Mesenchymal stem cell (in vitro differentiated cells and primary cell): Measurements from ENCODE around the gene TTC17.

Source experiments
- DNase-seq: peaks from one replicate; pipeline ENCODE4 v3.0.0-alpha.2; 2013
- H2AFZ ChIP-seq: one replicate; pipeline ENCODE4 v1.6.1; 2013; ENCODE audit warnings: low read depth, mild to moderate bottlenecking, control low read depth, inconsistent platforms, low read length, moderate library complexity
- H2AK5ac ChIP-seq: 2 replicates; pipeline ENCODE4 v1.6.1; 2013; ENCODE audit warnings: low read length, moderate library complexity, mild to moderate bottlenecking, inconsistent platforms; ENCODE audit not compliant: severe bottlenecking
- H2BK120ac ChIP-seq: one replicate; pipeline ENCODE4 v1.6.1; 2013; ENCODE audit warnings: low read depth, mild to moderate bottlenecking, inconsistent platforms, low read length, moderate library complexity
- H2BK12ac ChIP-seq, 2 experiments: one replicate each; pipeline ENCODE4 v1.6.1; 2013; ENCODE audit warnings: inconsistent platforms in 2 of 2, low read length in 2 of 2, mild to moderate bottlenecking in 2 of 2, moderate library complexity in 2 of 2, control low read depth in 1 of 2
- H2BK15ac ChIP-seq: one replicate; pipeline ENCODE4 v1.6.1; 2013; ENCODE audit warnings: mild to moderate bottlenecking, low read depth, inconsistent platforms; ENCODE audit not compliant: poor library complexity, severe bottlenecking
- H2BK5ac ChIP-seq: 2 replicates; pipeline ENCODE4 v1.6.1; 2013; ENCODE audit warnings: low read depth, mild to moderate bottlenecking, low read length, control low read depth, inconsistent platforms; ENCODE audit not compliant: poor library complexity, severe bottlenecking
- H3K14ac ChIP-seq, 2 experiments: one replicate each; pipeline ENCODE4 v1.6.1; 2013; ENCODE audit warnings: inconsistent platforms in 2 of 2, low read length in 2 of 2, control low read depth in 1 of 2, mild to moderate bottlenecking in 1 of 2, moderate library complexity in 1 of 2
- H3K18ac ChIP-seq, 2 experiments: one replicate each; pipeline ENCODE4 v1.6.1; 2013; ENCODE audit warnings: inconsistent platforms in 2 of 2, low read length in 2 of 2, control low read depth in 1 of 2, low read depth in 1 of 2, mild to moderate bottlenecking in 1 of 2
- H3K23ac ChIP-seq, 2 experiments: one replicate each; pipeline ENCODE4 v1.6.1; 2013; ENCODE audit warnings: inconsistent platforms in 2 of 2, low read length in 2 of 2, mild to moderate bottlenecking in 2 of 2, moderate library complexity in 2 of 2, control low read depth in 1 of 2
- H3K27ac ChIP-seq: 2 replicates; pipeline ENCODE4 v1.5.1; 2013; ENCODE audit warnings: mild to moderate bottlenecking, moderate library complexity, low read length, control low read depth, inconsistent platforms; ENCODE audit not compliant: poor library complexity, severe bottlenecking
- H3K27me3 ChIP-seq, 2 experiments: 2 replicates each; pipeline versions ENCODE4 v1.6.1 to v1.7.0; 2013; ENCODE audit warnings: low read length in 2 of 2, mild to moderate bottlenecking in 2 of 2, moderate library complexity in 2 of 2, control low read depth in 1 of 2, inconsistent platforms in 1 of 2; ENCODE audit not compliant: control insufficient read depth in 1 of 2, insufficient read depth in 1 of 2
- H3K36me3 ChIP-seq, 2 experiments: 2 replicates each; pipeline versions ENCODE4 v1.6.1 to v1.7.0; 2013; ENCODE audit warnings: low read length in 2 of 2, control low read depth in 1 of 2, inconsistent platforms in 1 of 2, low read depth in 1 of 2, mild to moderate bottlenecking in 1 of 2; ENCODE audit not compliant: insufficient read depth in 2 of 2, control insufficient read depth in 1 of 2
- H3K4ac ChIP-seq, 2 experiments: one replicate each; pipeline ENCODE4 v1.6.1; 2013; ENCODE audit warnings: inconsistent platforms in 2 of 2, low read length in 2 of 2, mild to moderate bottlenecking in 2 of 2, moderate library complexity in 2 of 2, control low read depth in 1 of 2, low read depth in 1 of 2
- H3K4me1 ChIP-seq: 2 replicates; pipeline ENCODE4 v1.6.1; 2013; ENCODE audit warnings: low read depth, low read length, control low read depth; ENCODE audit not compliant: control insufficient read depth, insufficient read depth
- H3K4me2 ChIP-seq: 2 replicates; pipeline ENCODE4 v1.6.1; 2013; ENCODE audit warnings: low read length, mild to moderate bottlenecking, inconsistent platforms; ENCODE audit not compliant: poor library complexity, severe bottlenecking
- H3K4me3 ChIP-seq, 2 experiments: 2 replicates each; pipeline versions ENCODE4 v1.5.1 to v1.7.0; 2013; ENCODE audit warnings: low read length in 2 of 2, mild to moderate bottlenecking in 2 of 2, control low read depth in 1 of 2, low read depth in 1 of 2; ENCODE audit not compliant: insufficient read depth in 1 of 2
- H3K79me1 ChIP-seq: replicated peaks from 2 replicates; pipeline ENCODE4 v1.6.1; 2013; ENCODE audit warnings: mild to moderate bottlenecking, control low read depth, low read length, inconsistent platforms; ENCODE audit not compliant: poor library complexity, severe bottlenecking
- H3K9ac ChIP-seq: 2 replicates; pipeline ENCODE4 v1.7.0; 2013; ENCODE audit warnings: mild to moderate bottlenecking, low read length, moderate library complexity
- H3K9me3 ChIP-seq: 2 replicates; pipeline ENCODE4 v1.7.0; 2013; ENCODE audit warnings: mild to moderate bottlenecking, low read length; ENCODE audit not compliant: control insufficient read depth
- H4K8ac ChIP-seq: one replicate; pipeline ENCODE4 v1.6.1; 2013; ENCODE audit warnings: inconsistent platforms, mild to moderate bottlenecking, low read length, moderate library complexity
- H4K91ac ChIP-seq: one replicate; pipeline ENCODE4 v1.6.1; 2013; ENCODE audit warnings: mild to moderate bottlenecking, low read length, inconsistent platforms
- WGBS: methylation state at CpG from one replicate; pipeline ENCODE4 v1.1.7; 2013; ENCODE audit warnings: mixed read lengths; 5-methylcytosine and 5-hydroxymethylcytosine counted together

Gene TTC17

DNA sequence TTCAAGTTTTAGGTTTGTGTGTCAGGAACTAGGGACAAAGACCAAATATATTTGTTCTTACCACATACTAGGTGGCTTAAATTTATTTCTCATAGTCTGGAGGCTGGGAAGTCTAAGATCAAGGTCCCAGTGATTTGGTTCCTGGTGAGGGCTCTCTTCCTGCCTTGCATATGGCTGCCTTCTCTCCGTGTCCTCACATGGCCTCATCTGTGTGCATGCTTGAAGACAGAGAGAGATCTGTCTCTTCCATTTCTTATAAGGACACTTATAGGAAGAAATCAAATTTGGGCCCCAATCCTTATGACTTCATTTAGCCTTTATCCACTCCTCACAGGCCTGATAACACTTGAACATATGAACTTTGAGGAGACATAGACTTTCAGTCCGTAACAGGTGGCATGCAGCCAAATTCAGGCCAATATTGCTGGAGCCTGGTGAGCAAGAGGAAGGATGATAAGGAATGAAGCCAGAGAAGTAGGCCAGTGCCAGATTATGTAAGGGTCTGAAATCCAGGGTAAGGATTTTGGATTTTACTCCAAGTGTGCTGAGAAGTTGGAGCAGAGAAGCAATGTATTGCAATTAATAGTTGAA lies 35.1 kb downstream of the TTC17 start:
- Histone ChIP-seq H3K23ac (no peak overlapping the region), H2BK120ac (no peak overlapping the region), H3K4ac (no peak overlapping the region), H3K18ac (no peak overlapping the region), H3K9ac (no peak overlapping the region), H2AK5ac (no peak overlapping the region), H4K8ac (no peak overlapping the region), H3K14ac (no peak overlapping the region), H3K9me3 (no peaks in the 10 kb centered on the region), H2BK15ac (no peak overlapping the region), H3K27ac (no peak overlapping the region), H3K4me1 (no peaks in the 10 kb centered on the region), H3K79me1 (peaks cover 11% of the 10 kb centered on the region), H2BK5ac (no peak overlapping the region), H4K91ac (no peak overlapping the region), H3K27me3 (no peaks in the 10 kb centered on the region), H3K4me2 (no peak overlapping the region), H2BK12ac (no peak overlapping the region), H3K36me3 (peaks cover 15 to 86% of the 10 kb centered on the region in 2 experiments), H2AFZ (no peak overlapping the region), H3K4me3 (no peak overlapping the region)
- WGBS, result 95% methylated on average over 2 of the region's 2 CpGs
- DNase-seq, result no peak

DNA sequence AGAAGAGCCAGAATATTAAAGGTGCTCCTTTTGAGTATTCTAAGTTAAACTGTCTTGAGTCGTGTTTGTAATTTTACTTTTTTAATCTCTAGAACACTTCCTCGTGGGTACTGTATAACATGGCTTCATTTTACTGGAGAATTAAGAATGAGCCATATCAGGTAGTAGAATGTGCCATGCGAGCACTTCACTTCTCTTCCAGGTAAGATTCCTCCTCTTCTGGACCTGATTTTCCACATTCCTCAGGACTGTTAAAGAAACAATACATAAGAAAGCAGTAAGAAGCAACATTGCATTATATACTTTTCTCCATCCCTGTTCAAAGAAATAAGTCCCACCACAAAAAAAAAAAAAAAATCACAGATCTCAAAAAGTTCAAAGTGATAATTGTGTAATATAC lies 37.9 kb downstream of the TTC17 start:
- DNase-seq, result no peak
- Histone ChIP-seq H3K4me1 (peaks cover 3% of the 10 kb centered on the region), H3K27ac (no peak overlapping the region), H3K27me3 (no peaks in the 10 kb centered on the region), H3K23ac (no peak overlapping the region), H4K91ac (no peak overlapping the region), H3K14ac (no peak overlapping the region), H2BK5ac (no peak overlapping the region), H3K36me3 (peaks cover 15 to 92% of the 10 kb centered on the region in 2 experiments), H3K4ac (no peak overlapping the region), H3K4me2 (no peak overlapping the region), H2BK120ac (no peak overlapping the region), H3K4me3 (no peak overlapping the region), H2AK5ac (no peak overlapping the region), H3K79me1 (peaks cover 8% of the 10 kb centered on the region), H2BK12ac (no peak overlapping the region), H3K9me3 (no peaks in the 10 kb centered on the region), H3K9ac (no peak overlapping the region), H2AFZ (no peak overlapping the region), H3K18ac (no peak overlapping the region), H4K8ac (no peak overlapping the region), H2BK15ac (no peak overlapping the region)
- 96% methylated on average over 3 of the region's 3 CpGs for WGBS

DNA sequence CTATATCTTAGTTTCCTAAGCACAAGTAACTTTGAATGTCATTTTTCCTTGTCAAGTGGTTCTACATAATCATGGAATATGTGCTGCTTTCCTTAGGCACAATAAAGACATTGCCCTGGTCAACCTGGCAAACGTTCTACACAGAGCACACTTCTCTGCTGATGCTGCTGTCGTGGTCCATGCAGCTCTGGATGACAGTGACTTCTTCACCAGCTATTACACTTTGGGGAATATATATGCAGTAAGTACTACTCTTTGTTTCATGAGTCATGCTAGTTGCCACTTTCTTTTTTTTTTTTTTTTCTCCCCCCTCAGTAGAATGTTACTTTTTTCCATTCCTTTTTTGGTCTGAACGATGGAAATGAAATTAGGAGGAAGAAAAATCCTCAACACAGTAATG lies 38.5 kb downstream of the TTC17 start:
- Histone ChIP-seq H3K9ac (no peak overlapping the region), H3K4me1 (peaks cover 3% of the 10 kb centered on the region)
- 100% methylated on average over 1 of the region's 3 CpGs for WGBS

GRCh38 chr11:43399983-43400630 lies 41.4 kb downstream of the TTC17 start:
- H3K9me3 ChIP-seq, result no peaks in the 10 kb centered on the region
- H3K79me1 ChIP-seq, result peaks cover 4% of the 10 kb centered on the region
- no peak overlapping the region for H2BK12ac ChIP-seq
- no peaks in the 10 kb centered on the region for H3K27me3 ChIP-seq
- no peak overlapping the region for H3K23ac ChIP-seq
- no peak overlapping the region for H4K8ac ChIP-seq
- H3K14ac ChIP-seq, result no peak overlapping the region
- DNase-seq, result peak; percentile 8
- H2BK5ac ChIP-seq, result no peak overlapping the region
- no peak overlapping the region for H2BK15ac ChIP-seq
- H4K91ac ChIP-seq, result no peak overlapping the region
- peaks cover 3% of the 10 kb centered on the region for H3K4me1 ChIP-seq
- H3K9ac ChIP-seq, result no peak overlapping the region
- H2AFZ ChIP-seq, result no peak overlapping the region
- H3K4ac ChIP-seq, result no peak overlapping the region
- no peak overlapping the region for H3K4me3 ChIP-seq
- no CpG with 5 or more reads among the region's 2 CpGs for WGBS
- H3K4me2 ChIP-seq, result no peak overlapping the region
- no peak overlapping the region for H3K18ac ChIP-seq
- no peak overlapping the region for H2BK120ac ChIP-seq
- no peak overlapping the region for H2AK5ac ChIP-seq
- H3K36me3 ChIP-seq, result peaks cover 8 to 94% of the 10 kb centered on the region in 2 experiments
- no peak overlapping the region for H3K27ac ChIP-seq

More for the DNA sequence above, 38.5 kb downstream of the TTC17 start:
- no peak overlapping the region for H3K18ac ChIP-seq
- DNase-seq, result no peak
- no peak overlapping the region for H3K27ac ChIP-seq
- no peak overlapping the region for H4K91ac ChIP-seq
- H3K23ac ChIP-seq, result no peak overlapping the region
- no peaks in the 10 kb centered on the region for H3K9me3 ChIP-seq
- H3K27me3 ChIP-seq, result no peaks in the 10 kb centered on the region
- peaks cover 8% of the 10 kb centered on the region for H3K79me1 ChIP-seq
- H2BK12ac ChIP-seq, result no peak overlapping the region
- H2AK5ac ChIP-seq, result no peak overlapping the region
- H3K14ac ChIP-seq, result no peak overlapping the region
- no peak overlapping the region for H3K4me3 ChIP-seq
- no peak overlapping the region for H3K4me2 ChIP-seq
- H2BK5ac ChIP-seq, result no peak overlapping the region
- H2AFZ ChIP-seq, result no peak overlapping the region
- H2BK15ac ChIP-seq, result no peak overlapping the region
- H4K8ac ChIP-seq, result no peak overlapping the region
- no peak overlapping the region for H2BK120ac ChIP-seq
- no peak overlapping the region for H3K4ac ChIP-seq
- H3K36me3 ChIP-seq, result peaks cover 16 to 90% of the 10 kb centered on the region in 2 experiments
